Measurements from ENCODE around the gene DGKI. TPM values are rescaled to one million over a fixed set of nuclear protein-coding genes. Genes with fewer than 3 reads are reported as not detected.

DGKI gene
- total RNA-seq, 1 experiment from 2014 or later = 0.55 TPM

DNA sequence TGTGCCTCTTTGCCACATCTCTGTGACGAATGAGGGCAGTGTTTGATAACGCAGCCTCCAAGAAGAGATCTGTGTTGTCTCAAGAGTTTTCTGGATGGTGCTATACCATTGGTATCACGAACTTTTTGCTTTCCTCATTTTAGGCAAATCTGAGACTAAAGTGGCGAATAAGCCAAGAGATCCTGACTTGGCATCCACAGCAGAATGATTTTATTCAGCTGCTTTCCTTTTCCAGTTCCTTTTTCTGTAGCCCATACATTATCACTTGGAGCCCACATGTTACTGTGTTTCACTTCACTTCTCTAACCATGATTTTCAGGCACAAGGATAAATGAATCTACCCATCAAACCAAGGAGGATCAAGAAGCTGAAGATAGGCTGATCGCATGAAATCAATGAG is 325.3 kb downstream of the DGKI start:
- H2BK15ac ChIP-seq (ENCODE audit: low read depth, low read length) = no peak overlapping the region
- no peaks in the 10 kb centered on the region for H3K9me3 ChIP-seq (ENCODE audit: control insufficient read depth, low read depth, low read length)
- no peaks in the 10 kb centered on the region for H4K20me1 ChIP-seq (ENCODE audit: control insufficient read depth, insufficient read depth, insufficient read length)
- no peak overlapping the region for H3K23ac ChIP-seq (ENCODE audit: insufficient read length, low read depth, low read length)
- TF ChIP-seq, protein P1, sequence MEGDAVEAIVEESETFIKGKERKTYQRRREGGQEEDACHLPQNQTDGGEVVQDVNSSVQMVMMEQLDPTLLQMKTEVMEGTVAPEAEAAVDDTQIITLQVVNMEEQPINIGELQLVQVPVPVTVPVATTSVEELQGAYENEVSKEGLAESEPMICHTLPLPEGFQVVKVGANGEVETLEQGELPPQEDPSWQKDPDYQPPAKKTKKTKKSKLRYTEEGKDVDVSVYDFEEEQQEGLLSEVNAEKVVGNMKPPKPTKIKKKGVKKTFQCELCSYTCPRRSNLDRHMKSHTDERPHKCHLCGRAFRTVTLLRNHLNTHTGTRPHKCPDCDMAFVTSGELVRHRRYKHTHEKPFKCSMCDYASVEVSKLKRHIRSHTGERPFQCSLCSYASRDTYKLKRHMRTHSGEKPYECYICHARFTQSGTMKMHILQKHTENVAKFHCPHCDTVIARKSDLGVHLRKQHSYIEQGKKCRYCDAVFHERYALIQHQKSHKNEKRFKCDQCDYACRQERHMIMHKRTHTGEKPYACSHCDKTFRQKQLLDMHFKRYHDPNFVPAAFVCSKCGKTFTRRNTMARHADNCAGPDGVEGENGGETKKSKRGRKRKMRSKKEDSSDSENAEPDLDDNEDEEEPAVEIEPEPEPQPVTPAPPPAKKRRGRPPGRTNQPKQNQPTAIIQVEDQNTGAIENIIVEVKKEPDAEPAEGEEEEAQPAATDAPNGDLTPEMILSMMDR (conservative IDR thresholded peaks at IDR 0.05) = no peak
- no peak for DNase-seq
- H3K56ac ChIP-seq (ENCODE audit: insufficient read length, low read depth, low read length) = no peak overlapping the region
- no peak overlapping the region for H3T11ph ChIP-seq (ENCODE audit: low read length)
- H3K79me1 ChIP-seq (ENCODE audit: insufficient read depth, low read depth, low read length, poor library complexity, severe bottlenecking) = no peaks in the 10 kb centered on the region
- H3K27me3 ChIP-seq (ENCODE audit: insufficient read depth, low read length) = no peaks in the 10 kb centered on the region
- no peaks in the 10 kb centered on the region for H3K9me3 Mint-ChIP-seq
- H3K4me1 ChIP-seq (ENCODE audit: insufficient read depth, low read length) = no peaks in the 10 kb centered on the region
- no peak overlapping the region for H2AK5ac ChIP-seq (ENCODE audit: insufficient read length, low read length)
- no peaks in the 10 kb centered on the region for H3K4me1 Mint-ChIP-seq
- no peak overlapping the region for H3K27ac ChIP-seq (ENCODE audit: insufficient read length, low read depth, low read length)
- no peak overlapping the region for H3K4me3 Mint-ChIP-seq
- H2BK12ac ChIP-seq (ENCODE audit: insufficient read length, low read depth, low read length) = no peak overlapping the region
- no peaks in the 10 kb centered on the region for H3K36me3 Mint-ChIP-seq (ENCODE audit: insufficient read depth in 1 of 3, low read depth in 3 of 3)
- H3K27me3 Mint-ChIP-seq (ENCODE audit: low read depth) = no peaks in the 10 kb centered on the region; the same call in 1 of the 2 replicates
- H4K91ac ChIP-seq (ENCODE audit: insufficient read length, low read depth, low read length) = no peak overlapping the region
- no peak overlapping the region for H2BK120ac ChIP-seq (ENCODE audit: low read depth, low read length, poor library complexity, severe bottlenecking)
- no peak overlapping the region for H3K27ac Mint-ChIP-seq
- no peak overlapping the region for H2BK5ac ChIP-seq (ENCODE audit: insufficient read length, low read length)
- H2BK20ac ChIP-seq (ENCODE audit: low read depth, low read length, poor library complexity, severe bottlenecking) = no peak overlapping the region
- no peak overlapping the region for H3K4ac ChIP-seq (ENCODE audit: low read depth, low read length)
- no peak overlapping the region for H4K8ac ChIP-seq (replicated peaks; ENCODE audit: insufficient read length, low read depth, low read length)
- no peak overlapping the region for H3K4me2 ChIP-seq (ENCODE audit: insufficient read depth, insufficient read length, low read length)
- H3K79me2 ChIP-seq (ENCODE audit: insufficient read depth, low read length) = no peaks in the 10 kb centered on the region
- no peaks in the 10 kb centered on the region for H3K23me2 ChIP-seq (ENCODE audit: insufficient read length, low read depth, low read length, poor library complexity, severe bottlenecking)
- no CpG with 5 or more reads among the region's 5 CpGs for WGBS (ENCODE audit: extremely low coverage, insufficient read length, low lambda C conversion rate)
- H3K18ac ChIP-seq (ENCODE audit: insufficient read length, low read depth, low read length) = no peak overlapping the region
- no peak overlapping the region for H4K5ac ChIP-seq (ENCODE audit: insufficient read length, low read depth, low read length)
- H2AFZ ChIP-seq (ENCODE audit: low read length) = no peak overlapping the region
- H3K9ac ChIP-seq (ENCODE audit: extremely low read depth, insufficient read length, low read length) = no peak overlapping the region
- no peak overlapping the region for H3K14ac ChIP-seq (ENCODE audit: insufficient read depth, low read length)
